HUES64 (cell line): Measurements from ENCODE around the gene MARK4.

Experiments used
- H3K27ac ChIP-seq: 2 replicates; pipeline ENCODE4 v1.7.0; 2013; ENCODE audit warnings: low read depth, low read length, inconsistent platforms
- H3K27me3 ChIP-seq: 2 replicates; pipeline ENCODE4 v1.6.1; 2013; ENCODE audit warnings: mild to moderate bottlenecking, low read length; ENCODE audit not compliant: insufficient read depth
- H3K36me3 ChIP-seq: 2 replicates; pipeline ENCODE4 v1.6.1; 2013; ENCODE audit warnings: mild to moderate bottlenecking, low read length; ENCODE audit not compliant: insufficient read depth
- H3K4me1 ChIP-seq: 2 replicates; pipeline ENCODE4 v1.6.1; 2013; ENCODE audit warnings: mild to moderate bottlenecking, low read length, moderate library complexity; ENCODE audit not compliant: insufficient read depth
- H3K4me3 ChIP-seq: 2 replicates; pipeline ENCODE4 v1.5.1; 2013; ENCODE audit warnings: mild to moderate bottlenecking, low read length, moderate library complexity
- H3K9ac ChIP-seq: 2 replicates; pipeline ENCODE4 v1.6.1; 2013; ENCODE audit warnings: mild to moderate bottlenecking, low read depth, low read length
- H3K9me3 ChIP-seq: 2 replicates; pipeline ENCODE4 v1.6.1; 2013; ENCODE audit warnings: low read depth, low read length; ENCODE audit not compliant: insufficient read depth
- WGBS: fragments of 150-250, 120-280 bp; methylation state at CpG from one replicate; pipeline ENCODE4 v1.1.7; 2013; ENCODE audit warnings: missing lambda C conversion rate; 5-methylcytosine and 5-hydroxymethylcytosine counted together

Gene MARK4

GRCh38 chr19:45295873-45296272 is 44.8 kb downstream of the MARK4 start:
- H3K9ac ChIP-seq, result no peak overlapping the region
- no peaks in the 10 kb centered on the region for H3K9me3 ChIP-seq
- peaks cover 25% of the 10 kb centered on the region; the same call in 1 of the 2 replicates for H3K36me3 ChIP-seq
- H3K4me3 ChIP-seq, result no peak overlapping the region
- H3K4me1 ChIP-seq, result no peaks in the 10 kb centered on the region
- H3K27me3 ChIP-seq, result no peaks in the 10 kb centered on the region
- H3K27ac ChIP-seq, result no peak overlapping the region

GRCh38 chr19:45296355-45296754 is 45.3 kb downstream of the MARK4 start:
- H3K9ac ChIP-seq, result no peak overlapping the region
- H3K4me3 ChIP-seq, result no peak overlapping the region
- no peaks in the 10 kb centered on the region for H3K27me3 ChIP-seq
- WGBS, result 93% methylated on average over 4 of the region's 4 CpGs
- no peaks in the 10 kb centered on the region for H3K9me3 ChIP-seq
- H3K4me1 ChIP-seq, result no peaks in the 10 kb centered on the region
- H3K27ac ChIP-seq, result no peak overlapping the region
- peaks cover 25% of the 10 kb centered on the region; the same call in 1 of the 2 replicates for H3K36me3 ChIP-seq

- H3K4me3 ChIP-seq, result no peak overlapping the region
- H3K27me3 ChIP-seq, result no peaks in the 10 kb centered on the region
- WGBS, result 96% methylated on average over 11 of the region's 18 CpGs
- no peaks in the 10 kb centered on the region for H3K9me3 ChIP-seq
- H3K4me1 ChIP-seq, result no peaks in the 10 kb centered on the region
- no peak overlapping the region for H3K9ac ChIP-seq
- no peak overlapping the region for H3K27ac ChIP-seq
- peaks cover 17% of the 10 kb centered on the region; the same call in 1 of the 2 replicates for H3K36me3 ChIP-seq
These were observed 46.6 kb downstream of the MARK4 start for GRCh38 chr19:45297674-45298073.

- H3K27ac ChIP-seq, result no peak overlapping the region
- H3K9me3 ChIP-seq, result no peaks in the 10 kb centered on the region
- WGBS, result 97% methylated on average over 5 of the region's 5 CpGs
- no peak overlapping the region for H3K9ac ChIP-seq
- no peak overlapping the region for H3K4me3 ChIP-seq
- H3K27me3 ChIP-seq, result no peaks in the 10 kb centered on the region
- no peaks in the 10 kb centered on the region for H3K4me1 ChIP-seq
- peaks cover 17% of the 10 kb centered on the region; the same call in 1 of the 2 replicates for H3K36me3 ChIP-seq
These were observed 47.2 kb downstream of the MARK4 start for GRCh38 chr19:45298264-45298663.

- Histone ChIP-seq H3K9ac (no peak overlapping the region), H3K36me3 (peaks cover 17% of the 10 kb centered on the region; the same call in 1 of the 2 replicates), H3K9me3 (no peaks in the 10 kb centered on the region), H3K4me1 (no peaks in the 10 kb centered on the region), H3K27ac (no peak overlapping the region), H3K27me3 (no peaks in the 10 kb centered on the region), H3K4me3 (no peak overlapping the region)
- 93% methylated on average over 6 of the region's 6 CpGs for WGBS
These were observed 48.6 kb downstream of the MARK4 start for GRCh38 chr19:45299719-45300118.

GRCh38 chr19:45302416-45302815 is 51.3 kb downstream of the MARK4 start:
- Histone ChIP-seq H3K4me1 (peaks cover 6% of the 10 kb centered on the region; the same call in 1 of the 2 replicates), H3K9ac (no peak overlapping the region), H3K27me3 (no peaks in the 10 kb centered on the region; the same call in 1 of the 2 replicates), H3K27ac (no peak overlapping the region), H3K36me3 (peaks cover 12% of the 10 kb centered on the region; the same call in 1 of the 2 replicates), H3K4me3 (no peak overlapping the region), H3K9me3 (no peaks in the 10 kb centered on the region)
- 93% methylated on average over 26 of the region's 27 CpGs for WGBS

GRCh38 chr19:45303269-45304060 is 52.4 kb downstream of the MARK4 start:
- no peak overlapping the region for H3K27ac ChIP-seq
- H3K9ac ChIP-seq, result no peak overlapping the region
- H3K4me1 ChIP-seq, result peaks cover 6% of the 10 kb centered on the region; the same call in 1 of the 2 replicates
- no peaks in the 10 kb centered on the region for H3K9me3 ChIP-seq
- peaks cover 7% of the 10 kb centered on the region; the same call in 1 of the 2 replicates for H3K36me3 ChIP-seq
- 96% methylated on average over 12 of the region's 12 CpGs for WGBS
- no peaks in the 10 kb centered on the region; the same call in 1 of the 2 replicates for H3K27me3 ChIP-seq
- no peak overlapping the region for H3K4me3 ChIP-seq

- H3K9me3 ChIP-seq, result no peaks in the 10 kb centered on the region
- H3K4me1 ChIP-seq, result peaks cover 6% of the 10 kb centered on the region; the same call in 1 of the 2 replicates
- peaks cover 6% of the 10 kb centered on the region; the same call in 1 of the 2 replicates for H3K36me3 ChIP-seq
- H3K27ac ChIP-seq, result no peak overlapping the region
- no peaks in the 10 kb centered on the region; the same call in 1 of the 2 replicates for H3K27me3 ChIP-seq
- H3K4me3 ChIP-seq, result no peak overlapping the region
- no peak overlapping the region for H3K9ac ChIP-seq
- WGBS, result 72% methylated on average over 4 of the region's 4 CpGs
These were observed 53.3 kb downstream of the MARK4 start for GRCh38 chr19:45304141-45304926.

GRCh38 chr19:45305007-45305406 is 53.9 kb downstream of the MARK4 start:
- Histone ChIP-seq H3K9ac (no peak overlapping the region), H3K27me3 (no peaks in the 10 kb centered on the region; the same call in 1 of the 2 replicates), H3K4me3 (no peak overlapping the region), H3K36me3 (no peaks in the 10 kb centered on the region), H3K9me3 (no peaks in the 10 kb centered on the region), H3K27ac (no peak overlapping the region), H3K4me1 (peaks cover 6% of the 10 kb centered on the region; the same call in 1 of the 2 replicates)
- 77% methylated on average over 4 of the region's 4 CpGs for WGBS

- WGBS, result 41% methylated on average over 5 of the region's 5 CpGs
- Histone ChIP-seq H3K27me3 (no peaks in the 10 kb centered on the region; the same call in 1 of the 2 replicates), H3K9ac (no peak overlapping the region), H3K4me3 (no peak overlapping the region), H3K4me1 (peaks cover 6% of the 10 kb centered on the region; the same call in 1 of the 2 replicates), H3K36me3 (no peaks in the 10 kb centered on the region), H3K9me3 (no peaks in the 10 kb centered on the region), H3K27ac (no peak overlapping the region)
These were observed 54.4 kb downstream of the MARK4 start for GRCh38 chr19:45305421-45305820.

- H3K9me3 ChIP-seq, result no peaks in the 10 kb centered on the region
- no peak overlapping the region for H3K4me3 ChIP-seq
- no peak overlapping the region for H3K27ac ChIP-seq
- H3K9ac ChIP-seq, result no peak overlapping the region
- H3K27me3 ChIP-seq, result no peaks in the 10 kb centered on the region; the same call in 1 of the 2 replicates
- WGBS, result 84% methylated on average over 9 of the region's 9 CpGs
- peaks cover 6% of the 10 kb centered on the region; the same call in 1 of the 2 replicates for H3K4me1 ChIP-seq
- no peaks in the 10 kb centered on the region for H3K36me3 ChIP-seq
These were observed 55.0 kb downstream of the MARK4 start for GRCh38 chr19:45306040-45306439.
